ENCODE results near the gene FAAP20.

The FAAP20 gene

DNA sequence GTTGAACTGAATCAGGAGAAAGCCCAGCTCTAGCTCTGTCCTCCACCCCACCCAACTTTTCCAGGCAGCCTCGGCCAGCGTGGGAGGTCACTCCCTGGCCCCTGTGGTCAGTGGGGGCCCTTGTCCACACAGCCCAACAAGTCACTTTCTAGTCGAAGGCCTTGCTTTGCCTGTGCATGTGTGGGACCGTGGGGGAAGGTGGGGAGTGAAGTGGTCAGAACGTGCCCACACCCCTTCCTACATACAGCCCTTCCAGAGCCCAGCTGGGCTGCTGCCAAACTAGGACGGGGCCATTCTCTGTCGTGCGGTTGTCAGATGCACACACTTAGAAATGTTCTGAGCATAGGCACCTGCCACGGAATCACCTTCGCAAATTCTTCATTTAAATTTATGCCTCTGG is 18.0 kb downstream of the FAAP20 start:
- no peak for DNase-seq

GRCh38 chr1:2175681-2176454 is 18.7 kb downstream of the FAAP20 start:
- no peak for DNase-seq

- no peak for DNase-seq
Observed at GRCh38 chr1:2175055-2175414, 19.5 kb downstream of the FAAP20 start.

DNA sequence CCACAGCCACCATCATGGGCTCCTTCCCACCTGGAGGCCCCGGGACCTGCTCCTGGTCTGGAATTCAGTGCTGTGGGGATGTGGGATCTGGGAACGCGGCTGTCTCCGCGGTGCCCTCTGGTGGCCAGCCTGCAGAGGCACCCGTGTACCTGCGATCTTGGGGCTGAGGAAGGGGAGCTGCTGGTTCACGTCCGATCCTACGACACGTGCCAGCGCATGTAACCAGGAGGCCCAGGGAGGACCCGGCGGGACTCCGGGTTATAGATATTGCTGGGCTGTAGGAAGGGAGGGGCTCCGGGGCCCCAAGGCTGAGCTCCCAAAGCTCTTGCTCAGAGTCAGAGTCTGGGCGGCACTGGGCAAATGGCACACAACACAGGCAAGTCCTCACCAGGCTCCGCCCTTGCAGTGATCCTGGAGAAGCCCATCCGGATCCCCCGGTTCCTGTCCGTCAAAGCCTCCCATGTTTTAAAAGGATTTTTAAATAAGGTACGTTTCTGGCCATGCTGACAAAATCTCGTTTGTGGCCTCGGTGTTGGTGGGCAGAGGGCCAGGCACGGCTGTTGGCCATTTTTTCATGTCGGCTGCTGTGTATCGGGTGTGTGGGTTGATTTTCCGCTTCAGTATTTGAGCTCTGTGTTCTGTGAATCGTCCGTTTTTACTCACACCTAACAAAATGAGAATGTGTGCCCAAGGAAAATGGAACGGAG is 20.1 kb downstream of the FAAP20 start:
- no peak for DNase-seq

DNA sequence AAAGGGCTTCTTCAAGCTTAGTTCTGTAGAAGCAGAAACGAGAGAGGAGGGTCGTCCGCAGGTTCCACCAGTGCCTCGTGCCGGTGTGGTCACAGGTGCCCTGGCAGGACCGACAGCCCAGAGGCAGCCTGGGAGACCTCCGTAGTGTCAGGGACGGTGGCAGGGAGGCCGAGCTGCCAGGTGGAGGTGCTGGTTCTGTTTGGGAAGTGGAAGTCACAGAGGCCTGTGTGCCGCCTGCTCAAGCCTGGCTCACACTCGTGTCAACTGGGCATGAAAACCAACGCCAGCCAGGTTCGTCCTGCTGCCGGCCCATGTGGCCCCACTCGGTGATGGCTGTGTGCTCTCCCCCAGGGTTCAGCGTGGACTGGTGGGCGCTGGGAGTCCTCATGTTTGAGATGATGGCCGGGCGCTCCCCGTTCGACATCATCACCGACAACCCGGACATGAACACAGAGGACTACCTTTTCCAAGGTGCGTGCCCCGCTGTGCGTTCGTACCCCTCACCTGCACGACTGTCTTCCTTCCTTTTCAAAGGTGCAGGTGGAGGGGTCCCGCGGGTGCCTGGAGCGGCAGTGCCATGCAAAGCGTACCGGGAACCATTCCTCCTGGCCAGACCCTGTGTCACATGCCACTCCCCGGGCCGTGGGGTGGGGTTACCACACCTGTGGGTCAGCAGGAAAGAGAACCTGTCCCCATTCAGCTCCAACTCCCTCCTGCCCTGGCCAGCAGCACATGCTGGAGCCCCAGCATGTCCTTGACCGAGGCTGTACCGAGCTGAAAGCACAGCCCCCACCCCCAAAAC is 20.8 kb downstream of the FAAP20 start:
- no peak for DNase-seq

DNA sequence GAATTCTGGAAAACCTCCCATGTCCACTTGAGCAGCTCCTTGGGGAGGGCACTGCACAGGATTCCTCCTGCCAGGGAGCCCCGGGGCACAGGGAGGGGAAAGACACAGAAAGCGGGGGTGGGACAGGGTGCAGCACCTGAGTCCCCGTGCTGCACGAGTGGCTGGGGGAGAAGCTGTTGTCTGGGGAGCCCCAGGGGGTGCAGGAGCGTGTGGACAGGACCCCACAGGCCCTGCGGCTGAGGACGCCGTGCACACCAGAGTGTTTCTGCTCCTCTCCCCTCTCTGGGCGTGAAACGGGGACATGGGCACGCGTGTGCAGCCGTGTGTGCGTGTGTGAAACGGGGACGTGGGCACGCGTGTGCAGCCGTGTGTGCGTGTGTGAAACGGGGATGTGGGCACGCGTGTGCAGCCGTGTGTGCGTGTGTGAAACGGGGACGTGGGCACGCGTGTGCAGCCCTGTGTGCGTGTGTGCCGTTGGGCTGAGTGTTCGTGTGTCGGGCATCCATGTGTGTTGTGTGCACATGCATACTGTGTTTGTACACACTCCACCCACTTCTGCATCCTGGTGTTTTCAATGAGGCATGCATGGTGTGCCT is 21.9 kb downstream of the FAAP20 start:
- no peak for DNase-seq

- DNase-seq: no peak
Observed at GRCh38 chr1:2172012-2172411, 22.6 kb downstream of the FAAP20 start.

- no peak for DNase-seq
Observed at GRCh38 chr1:2170211-2170610, 24.4 kb downstream of the FAAP20 start.

GRCh38 chr1:2169200-2169836 is 25.3 kb downstream of the FAAP20 start:
- no peak for DNase-seq

GRCh38 chr1:2168535-2168934 is 26.0 kb downstream of the FAAP20 start:
- no peak for DNase-seq

DNA sequence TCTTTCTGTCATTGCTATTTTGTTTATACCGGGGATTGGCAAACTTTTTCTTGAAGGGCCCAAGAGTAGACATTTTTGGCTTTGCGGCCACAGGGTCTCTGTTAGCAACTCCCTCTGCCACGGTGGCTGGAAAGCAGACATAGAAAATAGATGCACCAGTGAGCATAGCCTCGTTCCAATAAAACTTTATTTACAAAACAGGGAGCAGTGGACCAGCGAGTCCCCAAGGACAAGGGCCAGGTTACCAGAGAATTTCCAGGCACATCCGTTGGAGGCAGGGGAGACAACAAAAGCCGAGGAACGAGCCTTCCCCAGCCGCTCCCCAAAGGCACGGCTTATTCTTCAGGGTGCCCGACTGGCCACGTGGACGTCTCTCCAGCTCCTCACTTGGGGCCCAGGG is 26.5 kb downstream of the FAAP20 start:
- no peak for DNase-seq

GRCh38 chr1:2166695-2167094 is 27.9 kb downstream of the FAAP20 start:
- DNase-seq: no peak

- no peak for DNase-seq
Observed at GRCh38 chr1:2166254-2166653, 28.3 kb downstream of the FAAP20 start.

DNA sequence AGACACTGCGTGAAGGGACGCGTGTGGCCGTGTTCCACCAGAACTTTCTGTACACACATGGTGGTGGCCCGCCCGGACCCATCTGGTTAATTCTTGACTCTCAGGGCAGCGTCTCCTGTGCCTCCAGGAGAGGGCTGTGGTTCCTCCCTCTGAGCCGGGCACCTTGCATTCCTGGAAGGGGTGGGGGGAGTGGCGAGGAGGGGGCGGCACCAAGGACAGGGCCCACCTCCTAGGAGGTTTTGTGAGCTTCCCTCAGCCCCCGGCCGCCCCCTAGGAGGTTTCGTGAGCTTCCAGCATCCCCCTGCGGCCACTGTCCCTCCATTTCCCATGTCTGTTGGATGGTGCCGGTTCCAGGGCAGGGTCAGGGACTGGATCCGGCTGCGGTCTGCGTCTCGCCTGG is 28.9 kb downstream of the FAAP20 start:
- DNase-seq: no peak

DNA sequence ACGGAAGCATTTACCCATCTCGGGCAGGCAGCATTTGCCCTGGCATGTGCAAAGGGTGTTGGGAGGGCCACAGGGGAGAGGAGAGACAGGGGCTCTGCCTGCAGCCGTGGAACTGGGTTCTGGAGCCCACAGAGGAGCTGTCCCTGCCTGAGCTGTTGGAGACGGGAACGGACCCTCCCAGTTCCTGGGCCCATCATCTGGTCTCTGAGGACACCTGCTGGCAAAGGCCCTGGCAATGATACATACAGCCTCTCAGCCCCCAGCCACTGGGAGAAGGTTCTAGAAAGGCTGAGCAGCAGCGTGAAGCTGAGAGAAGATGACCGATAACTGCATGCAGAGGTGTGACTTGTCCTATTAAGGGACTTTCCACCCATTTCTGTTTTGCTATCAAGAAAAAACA is 31.4 kb downstream of the FAAP20 start:
- DNase-seq: no peak

DNA sequence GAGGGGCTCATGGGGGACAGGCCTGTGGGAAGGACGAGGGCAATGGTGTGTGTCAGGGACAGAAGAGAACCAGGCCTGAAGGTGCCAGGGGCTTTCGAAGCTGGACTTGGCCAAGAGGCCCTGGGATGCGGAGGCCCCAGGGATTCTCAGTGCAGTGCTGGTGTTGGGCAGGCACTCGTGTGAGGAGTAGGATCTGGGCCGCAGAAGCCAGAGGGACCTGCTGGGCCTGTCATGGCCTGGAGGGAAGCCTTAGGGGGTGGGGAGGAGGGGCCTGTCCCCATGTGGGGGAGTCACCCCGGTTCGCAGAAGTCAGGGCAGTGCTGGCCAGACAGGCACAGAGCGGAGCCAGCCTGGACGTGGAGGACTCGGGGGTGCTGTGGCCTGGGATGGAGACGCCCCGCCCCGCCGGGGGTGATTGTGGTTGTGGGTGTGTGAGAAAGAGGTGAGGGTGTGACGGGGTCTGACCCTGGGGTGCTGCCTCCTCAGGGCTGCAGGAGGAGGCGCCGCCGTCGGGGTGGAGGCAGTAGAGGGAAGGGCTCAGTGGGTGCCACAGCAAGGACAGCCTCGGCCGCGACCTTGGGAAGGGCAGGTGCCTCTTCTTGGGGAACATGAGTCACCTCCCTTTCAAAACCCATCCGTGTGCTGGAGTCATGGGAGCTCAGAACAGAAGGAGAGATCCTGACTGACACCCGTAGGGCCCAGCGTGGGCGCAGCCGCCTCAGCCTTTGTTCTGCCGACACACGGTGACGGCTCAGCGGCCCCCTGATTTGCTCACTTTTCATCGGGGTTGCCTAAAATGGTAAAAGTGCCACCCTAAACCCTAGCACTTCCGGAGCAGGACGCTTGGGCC is 33.9 kb downstream of the FAAP20 start:
- DNase-seq: no peak

DNA sequence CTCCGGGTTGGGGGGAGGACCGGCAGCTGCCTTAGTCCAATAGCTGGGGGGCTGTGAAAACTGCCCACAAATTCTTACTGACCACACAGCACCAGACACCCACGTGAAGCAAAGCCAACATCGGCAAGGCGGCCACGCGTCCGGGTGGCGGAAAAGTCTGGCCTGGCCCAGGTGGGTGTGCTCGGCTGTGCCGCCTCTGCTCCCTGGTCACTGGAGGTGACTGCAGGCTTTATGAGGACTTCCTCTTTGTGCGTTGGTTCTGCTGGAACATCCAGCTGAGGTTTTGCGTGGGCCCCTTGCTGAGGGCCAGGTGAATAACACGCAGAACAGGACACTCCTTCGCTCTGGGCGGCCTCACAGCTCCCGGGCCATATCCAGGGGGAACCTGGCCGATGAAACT is 35.4 kb downstream of the FAAP20 start:
- DNase-seq: no peak

DNA sequence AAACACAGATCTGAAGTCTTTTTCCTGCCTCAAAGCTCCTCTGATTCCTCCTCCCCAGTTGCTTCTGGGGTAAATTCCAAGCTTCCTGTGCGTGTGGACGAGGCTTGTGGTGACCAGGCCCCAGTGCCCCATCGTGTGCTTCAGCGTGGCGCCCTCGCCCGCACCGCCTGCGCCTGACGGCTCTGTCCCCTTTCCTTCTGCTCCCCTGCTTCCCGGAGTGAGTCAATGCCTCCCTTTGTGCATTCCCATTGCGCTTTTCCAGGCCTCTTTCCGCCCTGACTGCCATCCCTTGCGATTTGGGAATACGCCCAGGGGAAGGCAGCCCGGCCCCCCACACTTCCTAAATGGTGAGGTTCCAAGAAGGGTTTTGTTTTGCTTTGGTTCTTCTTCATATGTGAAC is 36.3 kb downstream of the FAAP20 start:
- no peak for DNase-seq

GRCh38 chr1:2157856-2158255 is 36.7 kb downstream of the FAAP20 start:
- no peak for DNase-seq

DNA sequence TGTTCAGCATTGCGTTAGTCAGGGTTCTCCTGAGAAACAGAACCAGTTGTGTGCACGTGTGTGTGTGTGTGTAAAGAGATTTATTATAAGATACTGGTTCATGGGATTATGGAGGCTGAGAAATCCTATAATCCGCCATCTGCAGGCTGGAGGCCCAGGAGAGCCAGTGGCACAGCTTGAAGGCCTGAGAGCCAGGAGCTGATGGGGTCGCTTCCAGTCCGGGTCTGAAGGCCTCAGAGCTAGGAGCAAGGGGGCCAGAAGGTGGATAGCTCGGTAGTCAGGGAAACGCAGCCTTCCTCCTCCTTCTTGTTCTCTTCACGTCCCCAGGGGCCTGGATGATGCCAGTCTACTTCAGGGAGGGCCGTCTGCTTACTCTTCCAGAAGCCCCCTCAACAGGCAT is 37.7 kb downstream of the FAAP20 start:
- no peak for DNase-seq

DNA sequence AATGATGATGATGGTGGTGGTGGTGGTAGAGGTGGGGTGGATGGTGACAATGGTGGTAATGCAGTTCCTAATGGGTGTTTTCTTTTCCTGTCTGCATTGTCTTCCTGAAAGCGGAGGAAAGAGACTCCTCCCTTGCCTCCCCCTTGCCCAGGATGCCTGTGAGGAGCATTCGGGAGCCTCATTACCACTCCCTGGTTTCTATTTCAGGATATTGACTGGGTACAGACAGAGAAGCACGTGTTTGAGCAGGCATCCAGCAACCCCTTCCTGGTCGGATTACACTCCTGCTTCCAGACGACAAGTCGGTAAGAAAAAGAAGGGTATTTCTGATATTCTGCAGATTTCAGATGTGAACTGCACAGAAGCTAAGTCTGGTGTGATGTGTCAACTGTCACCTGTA is 38.8 kb downstream of the FAAP20 start:
- DNase-seq: no peak

DNA sequence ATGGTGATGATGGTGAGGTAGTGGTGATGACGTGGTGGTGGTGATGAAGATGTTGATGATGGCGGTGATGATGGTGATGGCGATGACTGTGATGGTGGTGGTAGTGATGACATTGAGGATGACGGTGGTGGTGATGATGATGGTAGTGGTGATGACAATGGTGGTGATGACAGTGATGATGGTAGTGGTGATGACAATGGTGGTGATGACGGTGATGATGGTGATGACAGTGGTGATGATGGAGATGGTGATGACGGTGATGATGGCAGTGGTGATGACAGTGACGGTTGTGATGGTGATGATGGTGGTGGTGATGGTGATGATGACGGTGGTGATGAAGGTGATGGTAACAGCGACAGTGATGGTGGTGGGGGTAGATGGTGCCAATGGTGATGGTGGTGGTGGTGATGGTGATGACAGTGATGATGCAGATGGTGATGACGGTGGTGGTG is 39.4 kb downstream of the FAAP20 start:
- DNase-seq: no peak
